Panc1 (cell line): ENCODE results near the gene JAG1. TPM values are rescaled to one million over a fixed set of nuclear protein-coding genes. Genes with fewer than 3 reads are reported as not detected.

ENCODE experiments used
- ATAC-seq: fragments of 200-7000 bp; cut with Tn5 transposase; 2 replicates; pipeline ENCODE4 v1.9.1; 2020; ENCODE audit warnings: mild to moderate bottlenecking, moderate library complexity
- BruUV-seq: library from RNA; stranded (reverse); fragments of 400-500 nt; replicated peaks from 2 replicates; lab custom pipeline; 2021; lab: Mats Ljungman, UMichigan
- CTCF ChIA-PET: fragments of 300-600 bp; sonication (Branson Sonifier 250); formaldehyde crosslinking; loops from one replicate; lab custom pipeline; 2022; ENCODE audit warnings: antibody characterized with exemption; lab: Charles Lee
- POLR2A ChIA-PET: fragments of 300-600 bp; sonication (Branson Sonifier 250); formaldehyde crosslinking; loops from one replicate; lab custom pipeline; 2022; ENCODE audit warnings: antibody characterized with exemption; lab: Charles Lee
- DNase-seq: peaks from one replicate; pipeline ENCODE4 v3.0.0-alpha.2; 2010; ENCODE audit warnings: low read depth, low spot score
- H3K27ac ChIP-seq: 2 replicates; pipeline ENCODE4 v1.5.1; 2011; ENCODE audit warnings: mild to moderate bottlenecking, low read length, inconsistent platforms
- H3K27me3 ChIP-seq: fragments of 200-500 bp; sonication (Bioruptor generic); 2 replicates; pipeline ENCODE4 v1.6.0; 2014; ENCODE audit warnings: low read length, inconsistent platforms; ENCODE audit not compliant: control insufficient read depth, insufficient read depth
- H3K36me3 ChIP-seq: fragments of 200-500 bp; sonication (Bioruptor generic); 2 replicates; pipeline ENCODE4 v1.5.1; 2014; ENCODE audit warnings: inconsistent platforms, mild to moderate bottlenecking, low read length, moderate library complexity; ENCODE audit not compliant: control insufficient read depth, insufficient read depth
- H3K4me1 ChIP-seq: 2 replicates; pipeline ENCODE4 v1.5.1; 2011; ENCODE audit warnings: inconsistent platforms, mild to moderate bottlenecking, low read length, moderate library complexity; ENCODE audit not compliant: control insufficient read depth, insufficient read depth
- H3K4me3 ChIP-seq, 2 experiments: 2 replicates each; pipeline ENCODE4 v1.5.1; 2011 to 2012; ENCODE audit warnings: low read depth in 2 of 2, low read length in 2 of 2, mild to moderate bottlenecking in 2 of 2, inconsistent platforms in 1 of 2, moderate library complexity in 1 of 2
- H3K9me3 ChIP-seq: fragments of 200-500 bp; sonication (Bioruptor generic); 2 replicates; pipeline ENCODE4 v1.5.1; 2014; ENCODE audit warnings: low read depth, mild to moderate bottlenecking, inconsistent platforms, low read length, moderate library complexity; ENCODE audit not compliant: control insufficient read depth, insufficient read depth
- CTCF ChIP-seq: fragments of 450-650 bp; IDR thresholded peaks from 2 replicates; pipeline ENCODE4 v1.5.1; 2017; ENCODE audit warnings: mild to moderate bottlenecking
- POLR2AphosphoS5 ChIP-seq: IDR thresholded peaks from 2 replicates; pipeline ENCODE4 v1.6.1; 2012; ENCODE audit warnings: mild to moderate bottlenecking, low read depth, low read length, moderate library complexity
- REST ChIP-seq, 2 experiments: IDR thresholded peaks; 2 replicates each; pipeline ENCODE4 v1.6.1; 2011 to 2012; ENCODE audit warnings: low read depth in 2 of 2, control low read depth in 1 of 2, low read length in 1 of 2, mild to moderate bottlenecking in 1 of 2, moderate library complexity in 1 of 2; ENCODE audit not compliant: insufficient read depth in 1 of 2
- SIN3A ChIP-seq: IDR thresholded peaks from 2 replicates; pipeline ENCODE4 v1.6.1; 2012; ENCODE audit warnings: low read depth, mild to moderate bottlenecking, low read length, moderate library complexity, borderline replicate concordance; ENCODE audit not compliant: insufficient read depth
- TCF7L2 ChIP-seq: IDR thresholded peaks from 2 replicates; pipeline ENCODE4 v1.6.1; 2011; ENCODE audit warnings: mild to moderate bottlenecking, low read depth, low read length, inconsistent platforms
- in situ Hi-C: cut with HindIII; loops from 2 replicates; pipeline ENCODE4 v1.10.0; 2016; ENCODE audit warnings: low sequenced_read_pairs, low pct_unique_long_range_greater_than_20kb
- intact Hi-C: fragments of 100-400 bp; cut with micrococcal nuclease; formaldehyde crosslinking; loops from one replicate; pipeline ENCODE4 v1.10.0; 2022; ENCODE audit not compliant: unreplicated experiment
- total RNA-seq: library from RNA; stranded (reverse); gene quantifications from one replicate; pipeline ENCODE4 v1.2.1, GENCODE V29; 2021; ENCODE audit not compliant: unreplicated experiment

The JAG1 gene
- total RNA-seq, 1 experiment from 2014 or later: 21.2 TPM

GRCh38 chr20:10681494-10681893 is 7.7 kb upstream of the JAG1 start:
- H3K4me3 ChIP-seq: no peak overlapping the region
- DNase-seq: no peak
- TF ChIP-seq REST (IDR thresholded peaks at IDR 0.05; ENCODE audit: insufficient read depth in 1 of 2, low read depth in 2 of 2, low read length in 1 of 2) (no peak), TCF7L2 (no peak), POLR2AphosphoS5 (no peak), CTCF (no peak), SIN3A (no peak)
- POLR2A ChIA-PET: no interaction called here
- no peaks in the 10 kb centered on the region for H3K9me3 ChIP-seq
- ATAC-seq: no peak
- no peak overlapping the region for H3K27ac ChIP-seq
- CTCF ChIA-PET: no interaction called here
- no peaks in the 10 kb centered on the region for H3K4me1 ChIP-seq
- H3K36me3 ChIP-seq: no peaks in the 10 kb centered on the region
- intact Hi-C loops: no loop called here
- H3K27me3 ChIP-seq: no peaks in the 10 kb centered on the region
- in situ Hi-C loops: no loop called here
- BruUV-seq: no TSS peak

- H3K4me3 ChIP-seq: no peak overlapping the region
- POLR2A ChIA-PET: no interaction called here
- ATAC-seq: no peak
- in situ Hi-C loops (no loop called here), intact Hi-C loops (no loop called here)
- no peaks in the 10 kb centered on the region for H3K4me1 ChIP-seq
- no peak for DNase-seq
- CTCF ChIA-PET: no interaction called here
- no peaks in the 10 kb centered on the region for H3K27me3 ChIP-seq
- H3K9me3 ChIP-seq: no peaks in the 10 kb centered on the region
- H3K36me3 ChIP-seq: no peaks in the 10 kb centered on the region
- no peak overlapping the region for H3K27ac ChIP-seq
- TF ChIP-seq POLR2AphosphoS5 (no peak), CTCF (no peak), REST (IDR thresholded peaks at IDR 0.05; ENCODE audit: insufficient read depth in 1 of 2, low read depth in 2 of 2, low read length in 1 of 2) (no peak), TCF7L2 (no peak), SIN3A (no peak)
- no TSS peak for BruUV-seq
Measured at GRCh38 chr20:10680571-10680970, 6.8 kb upstream of the JAG1 start.
